Breast epithelium (tissue), 3 donors: ENCODE data around the gene MYO3B.

ENCODE experiments used
- POLR2A ChIP-seq: fragments of 450-650 bp; IDR thresholded peaks from one replicate; pipeline ENCODE4 v1.6.1; 2016; ENCODE audit warnings: antibody characterized with exemption, mild to moderate bottlenecking, moderate library complexity
- TF ChIP-seq, protein P1 (sequence below), 3 donors: fragments of 450-650 bp; IDR thresholded peaks; one replicate each; pipeline ENCODE4 v1.5.1; 2016 to 2017; ENCODE audit warnings: antibody characterized with exemption in 3 of 3, mild to moderate bottlenecking in 3 of 3, moderate library complexity in 3 of 3

DNA sequence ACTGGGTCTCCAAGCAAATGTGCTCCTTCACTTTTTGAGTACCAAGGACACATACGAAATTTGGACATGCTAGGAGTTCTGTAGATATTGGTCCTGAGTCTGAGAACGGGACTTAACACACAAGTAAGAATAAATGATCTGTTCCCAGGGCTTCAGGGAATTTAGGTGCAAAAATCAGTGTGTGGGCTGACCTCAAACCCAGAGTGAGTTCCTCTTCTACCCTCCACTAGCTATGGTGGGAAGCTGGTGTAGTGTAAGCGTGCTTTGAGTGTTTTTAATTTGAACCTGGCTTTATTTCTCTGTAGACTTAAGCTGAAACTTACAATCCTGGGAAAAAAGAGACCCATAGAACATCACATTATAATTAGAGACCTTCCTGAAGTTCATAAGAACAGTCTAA is 50.5 kb downstream of the MYO3B start:
- no peak for TF ChIP-seq POLR2A
- TF ChIP-seq, protein P1, sequence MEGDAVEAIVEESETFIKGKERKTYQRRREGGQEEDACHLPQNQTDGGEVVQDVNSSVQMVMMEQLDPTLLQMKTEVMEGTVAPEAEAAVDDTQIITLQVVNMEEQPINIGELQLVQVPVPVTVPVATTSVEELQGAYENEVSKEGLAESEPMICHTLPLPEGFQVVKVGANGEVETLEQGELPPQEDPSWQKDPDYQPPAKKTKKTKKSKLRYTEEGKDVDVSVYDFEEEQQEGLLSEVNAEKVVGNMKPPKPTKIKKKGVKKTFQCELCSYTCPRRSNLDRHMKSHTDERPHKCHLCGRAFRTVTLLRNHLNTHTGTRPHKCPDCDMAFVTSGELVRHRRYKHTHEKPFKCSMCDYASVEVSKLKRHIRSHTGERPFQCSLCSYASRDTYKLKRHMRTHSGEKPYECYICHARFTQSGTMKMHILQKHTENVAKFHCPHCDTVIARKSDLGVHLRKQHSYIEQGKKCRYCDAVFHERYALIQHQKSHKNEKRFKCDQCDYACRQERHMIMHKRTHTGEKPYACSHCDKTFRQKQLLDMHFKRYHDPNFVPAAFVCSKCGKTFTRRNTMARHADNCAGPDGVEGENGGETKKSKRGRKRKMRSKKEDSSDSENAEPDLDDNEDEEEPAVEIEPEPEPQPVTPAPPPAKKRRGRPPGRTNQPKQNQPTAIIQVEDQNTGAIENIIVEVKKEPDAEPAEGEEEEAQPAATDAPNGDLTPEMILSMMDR (IDR thresholded peaks at IDR 0.05) = no peak
